Effector memory CD4-positive, alpha-beta T cell (primary cell): Measurements from ENCODE around the gene SURF2.
A peak's percentile ranks its signal among the peaks of the same experiment; 100 is the strongest.
"Not testable (repeated sequence)": the region's sequence is repeated elsewhere in the genome, so short reads cannot be mapped to it uniquely, and the experiment has no call there.

Source experiments
- DNase-seq, 3 donors: peaks; one replicate each; pipeline ENCODE4 v3.0.0-alpha.2; 2020
- H3K27ac ChIP-seq: 2 replicates; pipeline ENCODE4 v1.7.0; 2013; ENCODE audit warnings: mild to moderate bottlenecking, low read length, moderate library complexity; ENCODE audit not compliant: insufficient read depth, poor library complexity, severe bottlenecking
- H3K27me3 ChIP-seq: replicated peaks from 2 replicates; pipeline ENCODE4 v1.7.0; 2013; ENCODE audit warnings: mild to moderate bottlenecking, low read length; ENCODE audit not compliant: insufficient read depth, control insufficient read depth, poor library complexity, severe bottlenecking
- H3K36me3 ChIP-seq: 2 replicates; pipeline ENCODE4 v1.7.0; 2013; ENCODE audit warnings: mild to moderate bottlenecking, low read length, moderate library complexity; ENCODE audit not compliant: control insufficient read depth, insufficient read depth
- H3K4me1 ChIP-seq: 2 replicates; pipeline ENCODE4 v1.7.0; 2013; ENCODE audit warnings: low read length, mild to moderate bottlenecking; ENCODE audit not compliant: control insufficient read depth, insufficient read depth, poor library complexity, severe bottlenecking
- H3K4me3 ChIP-seq: 2 replicates; pipeline ENCODE4 v1.7.0; 2013; ENCODE audit warnings: low read length, low read depth, mild to moderate bottlenecking; ENCODE audit not compliant: insufficient read depth, poor library complexity, severe bottlenecking
- H3K9me3 ChIP-seq: 2 replicates; pipeline ENCODE4 v1.7.0; 2013; ENCODE audit warnings: mild to moderate bottlenecking, low read length, moderate library complexity; ENCODE audit not compliant: control insufficient read depth
- total RNA-seq, 3 donors: gene quantifications; one replicate each; lab custom pipeline; 2026; lab: John Stamatoyannopoulos, UW

Gene SURF2
- 9.1 to 13.4 (median 9.3) reads per million in 3 donors for total RNA-seq

- DNase-seq = peak; percentile 78 to 83 (median 79)
- peaks cover 45% of the 10 kb centered on the region for H3K36me3 ChIP-seq
These were observed at the start of gene SURF2, which contains the start of gene SURF1 for GRCh38 chr9:133356391-133357091. SURF2 (plus strand) TSS chr9:133356550; CDS start chr9:133356593, 43 bp downstream. SURF1 (minus strand) TSS chr9:133356487; CDS start chr9:133356453, 34 bp downstream.

DNA sequence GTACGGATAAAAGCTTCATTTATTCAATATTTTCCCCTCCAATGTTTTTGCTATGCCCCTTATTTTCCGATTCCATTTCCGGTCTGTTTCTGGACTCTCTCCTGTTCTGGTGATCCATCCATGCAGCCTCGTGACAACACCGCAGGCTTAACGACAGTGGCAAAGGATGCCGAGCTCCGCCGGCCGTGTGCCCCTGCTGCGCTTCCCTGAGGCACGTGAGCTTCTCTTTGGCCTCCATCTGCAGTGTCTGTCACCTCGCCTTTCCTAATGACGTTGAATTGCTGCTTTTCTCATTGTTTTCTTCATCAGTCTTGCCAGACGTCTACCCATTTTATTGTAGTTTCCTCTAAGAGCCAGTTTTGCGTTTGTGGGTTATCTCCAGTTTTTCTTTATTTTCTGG, 49.0 kb upstream of the SURF2 start:
- DNase-seq = no peak
- H3K27ac ChIP-seq = no peak overlapping the region
- no peaks in the 10 kb centered on the region for H3K4me1 ChIP-seq
- H3K4me3 ChIP-seq = no peak overlapping the region
- H3K36me3 ChIP-seq = no peaks in the 10 kb centered on the region
- H3K9me3 ChIP-seq = no peaks in the 10 kb centered on the region
- H3K27me3 ChIP-seq = no peaks in the 10 kb centered on the region

More at GRCh38 chr9:133356391-133357091, at the start of gene SURF2, which contains the start of gene SURF1:
- H3K27me3 ChIP-seq = no peaks in the 10 kb centered on the region
- H3K27ac ChIP-seq = peak within 1 kb of the TSS; percentile 83
- peaks cover 19% of the 10 kb centered on the region for H3K4me1 ChIP-seq
- H3K9me3 ChIP-seq = no peaks in the 10 kb centered on the region
- H3K4me3 ChIP-seq = peak within 1 kb of the TSS; percentile 85

DNA sequence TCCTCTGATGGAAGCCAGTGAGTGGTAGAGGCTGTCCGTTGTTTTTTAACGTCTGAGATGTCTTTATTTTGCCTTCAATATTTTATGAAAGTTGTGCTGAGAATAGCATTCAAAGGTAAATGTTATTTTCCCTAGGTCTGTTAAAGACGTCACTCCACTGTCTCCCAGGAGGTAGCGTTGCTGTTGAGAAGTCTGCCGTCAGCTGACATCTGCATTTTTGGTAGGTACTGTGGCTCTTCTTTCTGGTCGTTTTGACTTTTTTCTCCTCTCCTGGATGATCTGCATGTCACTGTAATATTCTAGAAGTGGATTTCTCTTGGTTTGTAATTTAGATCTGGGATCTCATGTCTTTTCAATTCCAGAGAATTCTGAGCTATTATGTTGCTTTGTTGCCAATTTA, 46.7 kb upstream of the SURF2 start:
- H3K27ac ChIP-seq = no peak overlapping the region
- H3K36me3 ChIP-seq = no peaks in the 10 kb centered on the region
- H3K4me1 ChIP-seq = no peaks in the 10 kb centered on the region
- DNase-seq = no peak
- H3K4me3 ChIP-seq = no peak overlapping the region
- H3K27me3 ChIP-seq = no peaks in the 10 kb centered on the region
- no peaks in the 10 kb centered on the region for H3K9me3 ChIP-seq

GRCh38 chr9:133315997-133316396, 40.4 kb upstream of the SURF2 start:
- Histone ChIP-seq H3K36me3 (no peaks in the 10 kb centered on the region), H3K4me1 (no peaks in the 10 kb centered on the region), H3K9me3 (no peaks in the 10 kb centered on the region), H3K4me3 (no peak overlapping the region), H3K27ac (no peak overlapping the region), H3K27me3 (no peaks in the 10 kb centered on the region)
- no peak for DNase-seq

DNA sequence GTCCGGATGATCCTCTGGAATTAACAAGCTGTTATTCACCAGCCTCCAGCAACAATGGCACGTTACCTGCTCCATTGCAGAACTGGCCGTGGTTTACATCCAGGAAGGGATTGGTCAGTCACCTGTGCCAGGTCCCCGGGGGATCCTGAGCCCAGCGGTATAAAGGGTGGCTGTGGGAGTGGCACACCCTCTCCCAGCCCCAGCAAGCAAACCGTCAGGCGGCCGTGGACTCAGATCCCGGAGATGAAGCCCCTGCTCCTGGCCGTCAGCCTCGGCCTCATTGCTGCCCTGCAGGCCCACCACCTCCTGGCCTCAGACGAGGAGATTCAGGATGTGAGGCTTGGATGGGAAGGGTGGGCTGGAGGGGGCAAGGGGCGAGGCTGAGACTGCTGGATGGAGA, 38.8 kb upstream of the SURF2 start:
- H3K9me3 ChIP-seq = not testable (repeated sequence)

DNA sequence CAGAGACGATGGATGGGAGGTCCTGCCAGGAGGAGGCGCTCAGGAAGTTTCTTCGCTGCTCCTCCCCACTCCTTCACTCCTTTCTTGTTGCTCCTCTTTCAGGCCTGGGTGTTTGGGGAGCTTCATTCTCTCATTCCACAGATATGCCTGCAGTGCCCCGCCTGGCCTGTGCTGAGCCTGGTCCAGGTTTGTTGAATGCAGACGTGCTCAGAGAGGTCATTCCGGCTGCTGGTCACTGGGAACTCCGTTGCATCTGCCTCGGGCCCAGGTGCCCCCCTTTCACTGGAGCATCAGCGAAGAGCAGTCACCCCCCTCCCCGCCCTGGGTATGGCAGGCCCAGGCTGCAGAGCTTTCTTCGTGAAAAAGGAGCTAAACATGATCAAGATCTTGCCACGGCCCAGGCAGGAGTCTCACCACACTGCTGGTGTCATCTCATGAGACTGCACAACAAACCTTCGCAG, 35.9 kb upstream of the SURF2 start:
- no peak for DNase-seq
- H3K9me3 ChIP-seq = no peaks in the 10 kb centered on the region
- no peaks in the 10 kb centered on the region for H3K36me3 ChIP-seq

More for the DNA sequence above, 38.8 kb upstream of the SURF2 start:
- not testable (repeated sequence) for DNase-seq, H3K4me1 ChIP-seq, H3K27me3 ChIP-seq, H3K36me3 ChIP-seq, H3K4me3 ChIP-seq, H3K27ac ChIP-seq

GRCh38 chr9:133321411-133321935, 34.9 kb upstream of the SURF2 start:
- Histone ChIP-seq H3K9me3 (no peaks in the 10 kb centered on the region), H3K27me3 (no peaks in the 10 kb centered on the region), H3K4me3 (no peak overlapping the region), H3K27ac (no peak overlapping the region), H3K36me3 (no peaks in the 10 kb centered on the region), H3K4me1 (no peaks in the 10 kb centered on the region)
- no peak for DNase-seq

More for the DNA sequence above, 35.9 kb upstream of the SURF2 start:
- Histone ChIP-seq H3K27ac (no peak overlapping the region), H3K4me3 (no peak overlapping the region), H3K27me3 (no peaks in the 10 kb centered on the region), H3K4me1 (no peaks in the 10 kb centered on the region)

GRCh38 chr9:133322701-133323100, 33.6 kb upstream of the SURF2 start:
- DNase-seq = no peak
- no peak overlapping the region for H3K27ac ChIP-seq
- no peaks in the 10 kb centered on the region for H3K36me3 ChIP-seq
- no peaks in the 10 kb centered on the region for H3K27me3 ChIP-seq
- H3K9me3 ChIP-seq = no peaks in the 10 kb centered on the region
- no peak overlapping the region for H3K4me3 ChIP-seq
- H3K4me1 ChIP-seq = no peaks in the 10 kb centered on the region

DNA sequence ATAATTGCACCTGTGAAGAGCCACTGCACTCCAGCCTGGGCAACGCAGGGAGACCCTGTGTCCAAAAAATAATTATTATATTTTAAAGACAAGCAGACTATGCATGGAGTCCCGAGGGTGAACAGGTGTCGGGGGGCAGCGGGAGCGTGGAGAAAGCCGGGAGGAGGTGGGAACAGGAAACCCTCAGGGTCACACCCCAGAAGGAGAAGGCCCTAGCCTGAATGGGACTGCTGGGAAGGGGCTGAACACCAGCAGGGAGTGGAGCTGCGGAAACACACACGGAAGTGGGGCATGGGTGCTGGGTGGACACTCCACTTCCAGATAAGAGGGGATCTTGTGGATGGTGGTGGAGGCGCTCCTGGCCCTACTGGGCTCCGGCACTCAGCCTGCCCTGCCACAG, 33.1 kb upstream of the SURF2 start:
- Histone ChIP-seq H3K4me1 (no peaks in the 10 kb centered on the region), H3K27me3 (no peaks in the 10 kb centered on the region), H3K9me3 (no peaks in the 10 kb centered on the region), H3K4me3 (no peak overlapping the region), H3K36me3 (no peaks in the 10 kb centered on the region), H3K27ac (no peak overlapping the region)
- no peak for DNase-seq

- Histone ChIP-seq H3K4me1 (no peaks in the 10 kb centered on the region), H3K4me3 (no peak overlapping the region), H3K27me3 (no peaks in the 10 kb centered on the region), H3K9me3 (no peaks in the 10 kb centered on the region), H3K36me3 (no peaks in the 10 kb centered on the region), H3K27ac (no peak overlapping the region)
- no peak for DNase-seq
These were observed 32.2 kb upstream of the SURF2 start for GRCh38 chr9:133323991-133324703.
